Measurements from ENCODE around the gene ROS1.

The ROS1 gene

DNA sequence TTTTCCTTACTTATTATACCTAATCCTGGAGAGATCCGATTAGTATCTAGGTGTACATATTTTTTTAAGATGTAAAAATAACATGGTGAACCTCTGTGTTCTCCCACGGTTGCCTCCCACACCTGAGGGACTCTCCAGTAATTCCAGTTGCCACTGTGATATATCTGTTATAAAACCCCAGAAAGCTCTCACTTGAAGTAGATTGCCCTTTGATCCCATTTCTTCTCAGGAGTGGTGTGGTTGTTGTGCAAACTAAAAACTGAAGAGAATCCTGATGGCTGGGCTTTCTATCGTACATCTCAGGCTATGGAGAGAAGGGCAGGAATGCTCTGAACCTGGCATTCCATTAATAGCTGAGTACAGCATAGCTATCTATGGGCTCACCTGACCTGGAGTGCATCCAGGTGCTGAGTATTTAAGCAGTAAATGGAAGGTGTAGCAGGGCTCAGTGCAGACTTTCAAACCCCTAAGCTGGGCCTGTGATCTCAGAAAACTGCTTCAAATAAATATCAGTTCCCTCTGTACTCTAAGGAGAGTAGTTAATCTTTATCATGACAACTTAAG is 119.4 kb downstream of the ROS1 start:
- no peak for DNase-seq

DNA sequence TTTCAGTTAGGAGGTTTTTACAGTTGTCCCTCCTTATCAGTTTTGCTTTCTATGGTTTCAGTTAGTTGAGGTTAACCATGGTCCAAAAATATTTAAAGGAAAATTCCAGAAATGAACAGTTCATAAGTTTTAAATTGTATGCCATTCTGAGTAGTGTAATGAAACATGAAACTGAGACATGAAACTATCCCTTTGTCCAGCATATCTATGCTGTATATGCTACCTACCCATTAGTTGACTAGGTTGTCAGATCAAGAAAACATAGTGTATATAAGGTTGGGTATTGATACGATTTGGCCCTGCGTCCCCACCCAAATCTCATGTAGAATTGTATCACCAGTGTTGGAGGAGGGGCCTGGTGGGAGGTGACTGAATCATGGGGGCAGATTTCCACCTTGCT is 121.3 kb downstream of the ROS1 start:
- no peak for DNase-seq

DNA sequence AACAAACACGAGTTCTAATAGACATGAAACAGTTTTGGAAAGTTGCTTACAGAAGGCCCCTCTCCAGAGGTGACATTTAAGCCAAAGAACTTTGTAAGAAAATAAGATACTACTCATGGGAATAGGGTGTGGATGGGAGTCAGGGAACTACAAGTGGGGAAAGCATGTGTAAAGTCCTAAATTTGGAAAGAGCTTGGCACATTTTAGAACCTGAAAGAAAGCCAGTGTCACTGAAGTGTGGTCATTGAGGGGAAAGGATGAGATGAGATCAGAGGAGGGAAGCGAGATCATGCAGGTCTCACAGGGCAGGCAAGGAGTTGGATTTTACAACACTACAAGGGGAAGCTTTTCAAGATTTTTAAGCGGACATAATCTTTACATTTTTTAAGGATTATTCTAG is 122.4 kb downstream of the ROS1 start:
- no peak for DNase-seq

DNA sequence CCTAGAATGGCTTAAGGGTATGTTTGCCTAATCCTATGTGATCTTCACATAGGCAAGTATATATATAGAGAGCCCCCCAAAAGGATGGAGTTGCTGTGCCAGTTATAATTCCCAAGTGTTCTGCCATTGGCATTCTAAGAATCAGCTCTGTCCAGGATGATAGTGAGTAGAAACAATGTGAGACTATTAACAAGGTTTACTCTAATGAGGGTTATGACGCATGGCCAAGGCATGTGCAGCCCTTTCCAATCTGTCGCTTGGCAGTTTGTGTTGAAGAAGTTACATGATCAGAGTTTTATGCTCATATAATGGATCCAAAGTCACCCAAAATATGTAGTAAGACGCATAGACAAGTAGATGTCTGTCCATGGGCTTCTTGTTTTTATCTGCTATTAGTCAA is 126.8 kb downstream of the ROS1 start:
- no peak for DNase-seq

DNA sequence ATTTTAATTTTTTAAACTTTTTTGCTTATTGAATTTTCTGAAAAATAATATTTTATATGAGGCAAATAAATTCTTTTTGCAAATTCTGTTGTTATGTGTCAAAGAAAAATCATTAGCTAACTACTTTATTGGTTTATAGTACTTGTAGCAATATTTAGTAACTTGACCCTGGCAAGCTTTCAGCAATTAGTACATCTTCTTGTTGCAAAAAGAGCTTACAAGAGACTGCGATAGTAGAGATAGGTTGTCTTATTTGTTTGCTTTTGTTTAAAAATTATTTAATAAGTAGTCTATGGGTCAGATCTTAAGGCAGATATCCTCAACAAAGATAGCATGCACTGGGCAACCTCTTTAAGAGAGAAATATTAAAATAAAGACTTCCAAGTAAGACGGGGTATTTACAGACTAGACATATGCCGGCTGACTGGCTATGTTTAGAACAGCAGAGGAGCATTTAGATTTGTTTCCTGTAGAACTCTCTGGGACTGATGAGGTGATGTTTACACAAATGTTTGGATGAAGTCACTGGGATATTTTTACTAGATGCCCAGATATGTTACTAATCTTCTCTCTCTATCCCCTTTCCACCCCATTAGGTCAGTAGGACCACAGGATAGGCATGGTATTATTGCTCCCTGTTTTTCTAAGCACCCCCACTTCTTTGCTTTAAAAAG is 135.4 kb downstream of the ROS1 start:
- peak; percentile 3 for DNase-seq

DNA sequence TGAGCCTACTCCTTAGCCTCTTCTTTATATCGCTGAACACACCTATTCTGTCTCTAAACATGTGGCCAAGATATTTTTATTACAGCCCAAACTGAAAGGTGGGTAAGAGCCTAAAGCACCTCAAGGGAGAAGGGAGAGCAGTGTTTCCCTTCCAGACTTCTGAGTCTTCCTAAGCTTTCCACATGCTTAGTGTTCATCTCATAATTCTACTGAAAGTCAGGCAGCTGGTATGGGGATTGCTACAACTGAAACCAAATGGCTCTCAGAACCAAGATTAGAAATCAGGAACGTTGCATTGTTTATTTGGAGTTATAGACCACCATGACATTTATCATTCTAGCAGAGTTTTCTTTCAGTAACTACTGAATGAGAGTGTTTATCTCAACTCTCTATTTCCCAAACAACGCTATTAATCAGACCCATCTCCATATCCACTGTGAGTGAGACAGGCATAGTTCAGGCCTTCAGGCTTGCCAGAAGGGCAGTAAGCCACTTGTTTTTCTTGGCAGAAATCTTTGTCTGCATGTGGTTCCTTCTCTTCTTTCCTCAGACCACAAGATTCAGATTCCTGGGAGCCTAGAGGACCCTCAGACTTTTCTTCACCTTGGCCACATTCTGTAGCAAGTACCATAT is 137.5 kb downstream of the ROS1 start:
- no peak for DNase-seq

DNA sequence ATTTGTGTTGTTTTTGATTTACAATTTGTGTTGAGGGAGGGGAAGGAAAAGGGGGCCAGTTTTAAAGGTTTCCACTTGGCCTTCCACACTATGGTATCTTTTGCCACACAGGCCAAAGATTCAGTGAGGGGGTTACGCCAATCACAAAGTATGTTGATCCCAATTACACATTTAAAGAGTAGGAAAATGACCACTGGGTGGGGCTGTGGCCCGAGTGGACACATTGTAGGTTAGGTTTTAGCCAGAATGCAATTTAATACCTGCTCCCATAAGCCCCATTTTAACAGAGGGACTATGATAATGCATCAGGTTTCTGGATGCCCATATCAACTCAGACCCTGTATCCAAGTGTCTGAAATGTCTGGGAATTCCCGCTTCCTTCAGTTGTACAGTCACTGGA is 144.8 kb downstream of the ROS1 start:
- DNase-seq = no peak

DNA sequence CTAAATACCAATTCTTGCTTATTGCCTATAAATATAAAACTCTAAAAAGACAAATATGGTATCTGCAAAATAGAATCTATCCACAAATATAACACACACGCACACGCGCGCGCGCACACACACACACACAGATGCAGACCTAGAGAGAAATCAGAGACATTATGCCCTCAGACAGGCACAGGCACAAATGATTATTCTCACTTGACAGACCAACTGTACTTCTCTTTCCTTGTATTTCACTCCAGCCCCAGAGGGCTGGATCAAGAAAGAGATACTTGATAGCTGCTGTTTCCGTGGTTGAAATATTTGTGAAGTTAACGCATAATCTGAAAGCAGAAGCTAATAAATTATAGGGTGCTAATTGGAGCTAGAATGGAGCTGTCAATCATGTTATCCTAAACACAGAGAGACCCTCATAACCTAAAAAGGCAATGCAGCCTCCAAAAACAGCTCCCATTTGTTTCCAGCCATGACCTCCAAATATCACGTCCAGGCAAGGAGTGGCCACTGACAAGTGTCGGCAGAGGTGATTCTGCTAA is 148.9 kb downstream of the ROS1 start:
- DNase-seq = no peak

DNA sequence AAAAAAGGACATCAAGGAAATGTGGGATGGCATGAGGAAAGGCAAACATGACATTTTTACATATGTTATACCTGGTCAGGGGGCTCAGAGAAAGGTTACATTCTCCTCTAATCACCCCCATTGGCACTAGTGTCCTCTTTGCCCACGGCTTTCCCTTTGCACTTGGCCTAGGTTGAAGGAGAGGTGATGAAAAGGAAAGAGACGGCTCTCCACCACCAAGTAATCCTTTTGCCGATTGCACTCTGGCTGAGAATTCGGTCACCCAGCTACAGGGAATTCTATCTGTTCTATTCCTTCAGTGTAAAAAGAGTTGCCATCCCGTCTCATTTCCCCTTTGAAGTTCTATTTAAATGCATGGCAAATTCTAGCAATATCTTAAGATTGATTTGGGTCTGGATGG is 150.0 kb downstream of the ROS1 start:
- no peak for DNase-seq

DNA sequence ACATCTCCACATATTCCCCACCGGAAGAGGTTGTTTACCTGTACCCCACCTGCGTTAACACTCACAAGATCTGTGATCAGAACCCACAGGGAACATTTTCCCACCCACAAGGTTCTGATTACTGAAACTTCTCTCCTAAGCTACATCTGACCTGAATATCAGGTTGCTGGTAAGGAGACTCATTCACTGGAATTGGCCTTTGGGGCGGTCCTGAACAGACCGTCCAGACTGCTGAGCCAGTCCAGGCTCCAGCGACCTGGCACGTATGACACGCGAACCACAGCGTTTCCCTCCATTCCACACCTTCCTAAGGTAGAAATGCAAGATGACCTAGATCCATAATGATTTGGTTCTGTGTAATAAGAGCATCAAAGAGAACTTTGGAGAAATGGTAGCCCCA is 150.5 kb downstream of the ROS1 start:
- DNase-seq = no peak

DNA sequence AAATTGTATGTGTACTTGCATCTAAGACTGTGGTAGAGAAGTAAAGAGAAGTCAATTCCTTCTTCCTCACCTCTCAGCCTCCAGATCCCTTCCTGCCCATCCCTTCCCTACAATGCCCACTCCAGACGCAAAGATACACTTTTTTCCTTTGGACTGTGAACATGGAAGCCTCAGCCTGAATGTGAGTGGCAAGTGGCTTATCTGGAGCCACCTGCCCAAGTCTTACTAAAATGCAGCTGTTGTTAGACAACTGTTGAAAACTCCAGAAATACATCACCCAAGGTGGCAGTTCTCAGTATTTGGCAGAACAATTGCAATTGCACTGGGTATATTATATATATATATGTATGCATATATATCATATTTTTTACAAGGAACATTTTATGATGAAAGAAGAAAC is 152.9 kb downstream of the ROS1 start:
- no peak for DNase-seq

DNA sequence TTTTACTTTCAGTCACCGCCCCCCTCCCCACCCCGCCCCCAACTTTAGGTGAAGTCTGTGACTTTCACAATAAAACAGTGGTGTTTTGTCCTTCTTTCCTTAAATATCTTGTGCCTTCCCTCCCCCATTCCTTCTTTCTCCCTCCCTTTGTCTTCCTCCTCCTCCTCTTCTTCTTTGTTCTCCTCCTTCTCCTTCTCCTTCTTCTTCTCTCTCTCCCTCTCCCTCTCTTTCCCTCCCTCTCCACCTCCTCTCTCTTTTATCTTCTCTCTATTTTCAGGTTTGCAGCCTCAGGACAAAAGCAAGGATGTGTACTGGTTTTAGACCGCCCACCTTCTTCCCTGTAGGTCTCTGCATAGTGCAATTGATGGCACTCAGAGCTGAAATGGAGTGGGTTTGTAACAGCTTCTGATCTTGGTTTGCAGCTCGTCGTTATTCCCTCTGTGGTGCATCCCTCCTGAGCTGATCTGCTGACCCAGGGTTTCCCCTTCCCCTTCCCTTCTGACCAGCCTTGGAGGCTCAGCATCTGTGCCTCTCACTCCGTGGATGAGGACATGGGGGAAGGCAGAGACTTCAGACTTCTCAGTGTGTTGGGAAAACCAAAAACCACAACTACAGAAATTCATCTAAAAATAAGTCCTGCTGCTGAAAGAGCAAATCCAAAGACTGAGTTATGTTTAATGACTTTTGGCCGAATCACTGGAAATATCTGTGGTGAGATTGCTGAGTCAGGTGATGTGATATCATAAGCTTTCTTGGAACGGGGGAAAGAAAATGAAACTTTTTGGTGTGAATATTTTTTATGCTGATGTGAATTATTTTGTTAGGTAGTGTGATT is 153.5 kb downstream of the ROS1 start:
- DNase-seq = no peak

DNA sequence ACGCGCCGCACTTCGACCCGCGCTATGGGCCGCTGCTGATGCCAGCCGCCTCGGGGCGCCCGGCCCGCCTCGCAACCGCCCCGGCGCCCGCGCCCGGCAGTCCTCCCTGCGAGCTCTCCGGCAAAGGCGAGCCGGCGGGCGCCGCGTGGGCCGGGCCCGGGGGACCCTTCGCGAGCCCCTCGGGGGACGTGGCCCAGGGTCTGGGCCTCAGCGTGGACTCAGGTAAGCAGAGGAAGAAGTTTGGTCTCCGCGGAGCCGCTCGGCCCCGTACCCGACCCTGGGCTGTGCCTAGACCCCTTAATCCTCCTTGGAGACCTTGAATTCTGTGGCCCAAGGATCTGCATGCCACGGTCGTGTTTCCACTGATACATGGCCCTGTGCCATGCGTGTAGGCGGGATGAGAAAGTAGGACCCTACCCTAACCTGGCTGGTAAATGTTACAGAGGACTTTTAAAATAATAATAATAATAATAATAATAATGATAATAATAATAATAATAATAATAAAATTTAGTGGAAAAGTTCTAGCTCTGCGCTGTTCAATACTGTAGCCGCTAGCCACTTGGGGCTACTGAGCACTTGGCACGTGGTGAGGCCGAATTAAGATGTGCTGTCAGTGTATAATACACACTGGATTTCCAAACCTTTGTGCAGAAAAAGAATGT is 154.8 kb downstream of the ROS1 start:
- no peak for DNase-seq

DNA sequence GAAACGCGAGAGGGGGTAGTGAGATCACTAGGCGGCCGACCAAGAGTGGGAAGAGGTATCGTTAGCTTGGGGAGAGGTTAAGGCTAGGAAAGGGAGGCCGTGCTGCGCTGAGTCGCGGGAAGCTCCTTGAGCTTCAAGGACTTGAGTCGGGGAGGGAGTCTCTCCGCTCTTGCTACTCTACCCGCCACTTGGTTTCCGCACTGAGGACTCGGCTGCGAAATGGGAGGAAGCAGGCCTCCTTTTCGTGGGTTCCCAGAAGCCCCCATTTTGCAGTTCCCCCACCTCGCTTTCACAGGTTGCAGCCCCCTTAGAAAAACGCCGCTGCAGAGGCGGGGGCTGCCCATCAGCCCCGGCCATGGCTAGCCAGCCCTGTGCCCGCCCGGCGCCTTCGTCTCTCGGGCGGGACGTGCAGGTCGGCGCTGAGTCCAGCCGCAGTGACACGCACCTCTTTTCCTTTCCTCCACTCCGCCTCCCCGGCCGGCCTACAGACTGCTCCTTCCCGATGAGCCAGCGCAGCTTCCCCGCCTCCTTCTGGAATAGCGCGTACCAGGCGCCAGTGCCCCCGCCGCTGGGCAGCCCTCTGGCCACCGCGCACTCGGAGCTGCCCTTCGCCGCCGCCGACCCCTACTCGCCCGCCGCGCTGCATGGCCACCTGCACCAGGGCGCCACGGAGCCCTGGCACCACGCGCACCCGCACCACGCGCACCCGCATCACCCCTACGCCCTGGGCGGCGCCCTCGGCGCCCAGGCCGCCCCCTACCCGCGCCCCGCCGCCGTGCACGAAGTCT is 155.5 kb downstream of the ROS1 start:
- no peak for DNase-seq

DNA sequence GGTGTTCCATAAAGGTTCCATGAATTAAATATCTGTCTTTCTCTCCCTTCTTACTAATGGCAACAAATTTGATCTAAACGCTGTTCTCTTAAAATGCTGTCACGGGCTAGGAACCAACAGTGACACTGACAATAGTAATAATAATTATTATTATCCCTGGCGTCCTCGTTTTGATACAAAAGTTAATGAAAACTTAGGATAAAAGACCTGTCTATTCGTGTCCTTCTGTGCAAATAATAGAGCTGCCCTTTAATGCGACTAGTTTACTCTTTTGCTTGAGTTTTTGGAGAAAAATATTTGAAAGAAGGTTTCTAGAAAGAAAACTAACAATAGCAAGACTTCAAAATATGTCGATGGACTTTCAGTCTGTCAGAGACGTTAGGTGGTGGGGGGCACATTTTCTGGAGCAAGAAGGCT is 156.1 kb downstream of the ROS1 start:
- DNase-seq = no peak

DNA sequence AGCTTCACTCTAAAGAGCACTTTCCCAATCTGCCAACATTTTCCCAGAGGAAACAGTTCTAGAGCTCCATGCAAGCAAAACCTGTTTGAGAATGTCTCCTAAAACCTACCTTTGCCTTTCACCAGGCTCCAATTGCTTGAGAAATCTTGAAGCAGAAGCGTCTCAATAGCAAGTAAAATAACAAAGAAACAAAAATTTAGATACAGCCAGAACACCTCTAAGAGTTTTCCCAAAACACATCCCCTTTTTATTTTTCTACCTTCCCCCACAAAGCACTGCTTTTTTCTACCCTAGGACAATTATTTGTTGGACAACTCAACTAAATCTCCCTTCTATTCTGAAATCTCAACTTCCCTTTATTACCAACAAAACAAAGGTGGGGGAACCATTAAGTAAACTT is 156.8 kb downstream of the ROS1 start:
- no peak for DNase-seq

DNA sequence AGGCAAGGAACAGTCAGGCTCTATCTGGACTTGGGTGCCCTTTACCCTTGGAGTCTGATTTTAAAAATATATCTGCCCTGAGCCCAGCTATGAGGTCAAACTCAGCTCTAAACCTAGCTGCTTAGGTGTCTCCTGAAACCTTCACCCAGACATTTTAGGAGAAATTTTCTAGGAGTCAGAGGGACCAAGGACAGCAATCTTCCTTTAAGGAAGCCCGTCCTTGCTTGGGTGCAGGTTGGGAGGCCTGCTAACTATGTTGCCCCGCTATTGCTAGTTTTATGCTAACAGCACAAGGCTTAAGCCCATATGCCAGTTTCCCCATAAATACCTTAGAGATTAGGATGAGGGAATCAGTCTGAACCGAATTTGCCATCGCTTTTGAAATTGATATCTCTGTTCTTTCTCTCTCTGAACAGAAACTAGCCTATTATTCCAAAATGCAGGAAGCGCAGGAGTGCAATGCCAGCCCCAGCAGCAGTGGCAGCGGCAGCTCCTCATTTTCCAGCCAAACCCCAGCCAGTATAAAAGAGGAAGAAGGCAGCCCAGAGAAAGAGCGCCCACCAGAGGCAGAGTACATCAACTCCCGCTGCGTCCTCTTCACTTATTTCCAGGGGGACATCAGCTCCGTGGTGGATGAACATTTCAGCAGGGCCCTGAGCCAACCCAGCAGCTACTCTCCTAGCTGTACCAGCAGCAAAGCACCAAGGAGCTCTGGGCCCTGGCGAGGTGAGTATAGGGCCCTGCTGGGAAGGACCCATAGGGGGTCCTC is 157.8 kb downstream of the ROS1 start:
- DNase-seq = no peak

DNA sequence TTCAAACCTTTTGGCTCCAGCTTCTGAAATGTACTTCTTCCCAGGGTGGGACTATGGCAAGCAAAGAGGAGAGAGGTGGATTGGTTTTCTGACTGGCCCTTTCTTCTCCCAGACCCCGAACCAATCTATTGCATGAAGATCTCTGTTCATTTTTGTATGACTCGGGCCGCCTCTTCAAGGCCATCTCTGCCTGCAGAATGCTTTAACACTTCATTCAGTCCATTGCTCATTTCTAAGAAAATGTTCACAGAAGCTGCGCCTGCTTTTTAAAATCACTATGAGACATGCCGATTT is 158.7 kb downstream of the ROS1 start:
- no peak for DNase-seq

DNA sequence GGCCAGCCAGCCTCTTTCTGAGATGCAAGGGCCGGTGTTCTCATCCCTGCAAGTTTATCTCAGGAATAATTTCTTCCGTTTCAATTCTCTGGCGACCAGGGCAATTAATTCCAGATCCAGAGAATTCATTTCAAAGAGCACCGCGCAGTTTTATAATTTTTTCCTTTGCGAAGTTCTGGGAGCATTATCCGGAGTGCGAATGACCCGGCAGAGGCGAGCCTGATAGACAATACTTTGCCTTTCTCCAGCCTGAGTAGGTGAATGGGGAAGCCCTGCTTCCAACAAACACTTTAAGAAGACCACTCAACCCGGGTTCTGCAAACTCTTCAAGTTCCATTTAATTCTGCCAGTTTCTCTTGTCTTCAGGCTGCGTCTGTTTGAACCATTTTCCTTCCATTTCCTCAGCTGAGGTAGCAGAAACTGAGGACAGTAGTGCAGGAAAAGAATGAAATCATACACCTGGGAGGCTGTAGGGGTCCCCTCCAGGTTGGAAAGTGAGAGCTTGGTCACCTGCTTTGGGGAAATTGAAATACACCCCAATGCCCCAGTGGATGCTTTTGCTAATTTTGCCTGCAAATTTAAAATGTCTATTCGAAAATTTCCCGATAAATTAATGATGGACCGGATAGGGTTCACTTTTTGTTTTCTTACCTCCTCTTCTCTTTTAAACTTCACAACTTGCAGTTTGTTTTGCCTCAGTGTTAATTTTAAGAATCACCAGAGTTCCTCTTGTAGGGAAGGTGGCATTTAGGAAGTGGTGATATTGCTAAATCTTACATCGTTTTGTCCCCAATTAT is 159.3 kb downstream of the ROS1 start:
- DNase-seq = no peak

DNA sequence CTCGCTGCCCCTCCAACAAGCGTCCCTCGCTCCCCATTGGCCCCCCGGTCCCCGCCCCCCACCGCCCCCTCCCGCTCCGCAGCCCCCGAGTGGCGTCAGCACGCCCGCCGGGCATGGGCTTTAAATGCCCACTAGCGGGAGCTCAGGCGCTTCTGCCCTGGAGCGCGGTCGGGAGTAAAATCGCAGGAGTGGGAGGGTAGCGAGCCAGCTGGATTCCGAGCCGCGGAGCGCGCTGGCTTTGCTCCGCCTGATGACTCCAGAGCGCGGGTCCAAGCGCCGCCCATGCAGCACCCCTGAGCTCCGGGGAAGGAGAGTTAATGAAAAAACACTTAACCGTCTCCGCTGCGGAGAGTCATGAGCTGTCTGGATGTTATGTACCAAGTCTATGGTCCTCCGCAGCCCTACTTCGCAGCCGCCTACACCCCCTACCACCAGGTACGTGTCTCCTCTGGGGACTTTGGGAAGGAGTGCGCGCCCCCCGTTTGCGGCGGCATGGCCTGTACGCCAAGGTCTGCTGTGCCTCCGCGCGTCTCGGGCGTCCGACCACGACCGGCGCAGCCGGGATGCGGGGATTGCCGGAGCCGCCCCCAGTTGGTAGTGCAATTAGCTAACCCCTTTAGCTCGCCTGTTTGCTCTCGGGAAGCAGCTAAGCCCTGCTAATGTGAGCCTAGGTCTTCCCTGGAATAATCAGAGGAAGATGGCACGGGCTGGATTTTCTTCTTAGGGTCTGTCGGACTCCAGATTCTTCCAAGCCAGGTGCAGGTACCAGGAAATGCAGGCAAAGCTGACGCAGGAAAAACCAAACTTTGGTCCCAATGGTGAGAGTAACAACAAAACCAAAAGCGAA is 160.1 kb downstream of the ROS1 start, which contains the start of gene VGLL2:
Gene VGLL2, plus strand, starts transcription at position 149 of the 847 bp plus-strand sequence. Its CDS starts 206 bp downstream, at position 355.
- DNase-seq = peak; percentile 38
